GM21381 (cell line): ENCODE results near the gene TELO2.

Source experiments
- ATAC-seq: cut with Tn5 transposase; IDR thresholded peaks from one replicate; pipeline ENCODE4 v1.9.1; 2021; ENCODE audit warnings: mild to moderate bottlenecking, moderate library complexity; ENCODE audit not compliant: unreplicated experiment

The TELO2 gene

GRCh38 chr16:1550069-1550468 lies 56.9 kb downstream of the TELO2 start:
- ATAC-seq = no peak

- no peak for ATAC-seq
Measured at GRCh38 chr16:1550696-1551095, 57.5 kb downstream of the TELO2 start.

- no peak for ATAC-seq
Measured at GRCh38 chr16:1551166-1551565, 58.0 kb downstream of the TELO2 start.

- no peak for ATAC-seq
Measured at GRCh38 chr16:1552129-1552528, 59.0 kb downstream of the TELO2 start.

GRCh38 chr16:1553946-1554825 lies 61.0 kb downstream of the TELO2 start:
- ATAC-seq = no peak

GRCh38 chr16:1554826-1555445 lies 61.8 kb downstream of the TELO2 start:
- ATAC-seq = no peak

- no peak for ATAC-seq
Measured at GRCh38 chr16:1556254-1556653, 63.1 kb downstream of the TELO2 start.

- no peak for ATAC-seq
Measured at GRCh38 chr16:1557074-1557473, 63.9 kb downstream of the TELO2 start.

GRCh38 chr16:1557576-1557975 lies 64.4 kb downstream of the TELO2 start:
- no peak for ATAC-seq

GRCh38 chr16:1559446-1559975 lies 66.4 kb downstream of the TELO2 start:
- no peak for ATAC-seq
